Measurements from ENCODE around the gene SCYGR8. TPM values are rescaled to one million over a fixed set of nuclear protein-coding genes. Genes with fewer than 3 reads are reported as not detected.

Gene SCYGR8, protein sequence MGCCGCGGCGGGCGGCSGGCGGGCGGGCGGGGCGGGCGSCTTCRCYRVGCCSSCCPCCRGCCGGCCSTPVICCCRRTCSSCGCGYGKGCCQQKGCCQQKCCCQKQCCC
- not detected for total RNA-seq

DNA sequence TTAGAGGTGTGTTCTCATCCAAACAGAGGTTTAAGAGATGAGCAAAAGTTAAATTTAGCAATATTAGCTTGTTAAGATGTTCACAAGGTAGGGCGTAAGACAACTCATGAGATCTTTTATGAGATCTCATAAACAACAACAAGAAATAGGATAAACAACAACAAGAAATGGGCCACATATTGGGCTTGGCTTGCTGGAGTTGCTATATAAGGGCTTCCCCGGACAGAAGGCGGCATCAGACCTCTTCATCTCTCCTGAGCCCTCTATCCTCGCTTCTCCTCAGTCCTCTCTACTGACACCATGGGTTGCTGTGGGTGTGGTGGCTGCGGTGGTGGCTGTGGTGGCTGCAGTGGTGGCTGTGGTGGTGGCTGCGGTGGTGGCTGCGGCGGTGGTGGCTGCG is at the start of gene SCYGR8:
SCYGR8 (plus strand) TSS at position 301 of the 400 bp plus-strand sequence; CDS start at position 301, 0 bp downstream.
- no peaks in the 10 kb centered on the region for H3K9me3 ChIP-seq
- no peaks in the 10 kb centered on the region for H3K27me3 ChIP-seq
- TF ChIP-seq POLR2A (IDR thresholded peaks at IDR 0.05) = no peak
- TF ChIP-seq CTCF (IDR thresholded peaks at IDR 0.05) = no peak
- H3K4me3 ChIP-seq = no peak within 1 kb of the TSS
- no peaks in the 10 kb centered on the region for H3K36me3 ChIP-seq
- DNase-seq = no peak
- no peaks in the 10 kb centered on the region for H3K4me1 ChIP-seq
- no peak within 1 kb of the TSS for H3K27ac ChIP-seq

DNA sequence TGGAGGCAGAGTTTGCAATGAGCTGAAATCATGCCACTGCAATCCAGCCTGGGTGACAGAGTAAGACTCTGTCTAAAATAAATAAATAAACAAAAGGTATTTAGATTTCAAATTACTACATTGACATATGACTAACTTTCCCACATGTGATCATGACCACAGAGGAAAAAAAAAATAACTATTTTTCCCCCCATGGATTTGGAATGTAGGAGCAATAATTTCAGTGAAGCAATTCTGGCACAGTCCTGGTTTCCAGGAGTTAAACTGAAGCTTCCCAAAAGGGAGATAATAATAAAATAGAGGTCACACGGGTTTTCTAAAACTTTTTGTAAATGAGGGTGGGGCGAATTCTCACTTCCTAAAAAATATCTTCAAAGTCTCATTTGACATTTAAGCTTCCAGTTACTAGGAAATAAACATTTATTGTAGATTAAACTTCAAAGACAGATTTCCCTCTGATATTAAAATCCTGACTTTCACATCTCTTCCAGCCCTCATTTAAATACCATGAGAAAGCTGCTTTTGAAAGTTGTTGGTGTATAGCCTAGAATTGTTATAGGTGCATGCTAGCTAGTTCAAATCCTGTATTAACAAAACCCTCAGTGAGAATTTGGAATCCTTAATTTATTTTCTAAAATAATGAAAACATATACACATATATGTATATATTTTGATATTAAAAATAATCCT is 48.6 kb upstream of the SCYGR8 start:
- no peak for TF ChIP-seq CTCF (IDR thresholded peaks at IDR 0.05)
- no peak for TF ChIP-seq POLR2A (IDR thresholded peaks at IDR 0.05)
- no peaks in the 10 kb centered on the region for H3K4me1 ChIP-seq
- H3K36me3 ChIP-seq = no peaks in the 10 kb centered on the region
- H3K27ac ChIP-seq = no peak overlapping the region
- no peaks in the 10 kb centered on the region for H3K9me3 ChIP-seq
- DNase-seq = no peak
- no peaks in the 10 kb centered on the region for H3K27me3 ChIP-seq
- no peak overlapping the region for H3K4me3 ChIP-seq

DNA sequence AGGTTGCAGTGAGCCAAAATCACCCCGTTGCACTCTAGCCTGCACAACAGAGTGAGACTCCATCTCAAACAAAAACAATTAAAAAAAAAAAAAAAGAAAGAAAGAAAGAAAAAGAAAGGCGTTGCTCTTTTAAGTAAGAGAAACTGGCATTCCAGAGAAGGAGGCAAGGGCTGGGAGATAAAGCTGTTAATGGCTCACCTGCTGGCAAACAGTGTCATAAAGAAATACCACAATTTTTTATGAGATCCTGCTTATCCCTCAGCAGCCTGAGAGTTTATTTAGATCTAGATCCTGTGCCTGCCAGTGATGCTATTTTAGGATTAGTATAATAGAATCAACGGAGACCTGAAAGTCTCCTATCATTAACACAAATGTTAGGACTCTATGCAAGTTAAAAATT is 44.1 kb upstream of the SCYGR8 start:
- no peak overlapping the region for H3K4me3 ChIP-seq
- H3K9me3 ChIP-seq = no peaks in the 10 kb centered on the region
- peaks cover 0 to 12% (median 0%) of the 10 kb centered on the region in 4 donors for H3K4me1 ChIP-seq
- H3K36me3 ChIP-seq = no peaks in the 10 kb centered on the region
- no peak for DNase-seq
- no peaks in the 10 kb centered on the region for H3K27me3 ChIP-seq
- TF ChIP-seq POLR2A (IDR thresholded peaks at IDR 0.05) = no peak
- TF ChIP-seq CTCF (IDR thresholded peaks at IDR 0.05) = no peak
- no peak overlapping the region for H3K27ac ChIP-seq

DNA sequence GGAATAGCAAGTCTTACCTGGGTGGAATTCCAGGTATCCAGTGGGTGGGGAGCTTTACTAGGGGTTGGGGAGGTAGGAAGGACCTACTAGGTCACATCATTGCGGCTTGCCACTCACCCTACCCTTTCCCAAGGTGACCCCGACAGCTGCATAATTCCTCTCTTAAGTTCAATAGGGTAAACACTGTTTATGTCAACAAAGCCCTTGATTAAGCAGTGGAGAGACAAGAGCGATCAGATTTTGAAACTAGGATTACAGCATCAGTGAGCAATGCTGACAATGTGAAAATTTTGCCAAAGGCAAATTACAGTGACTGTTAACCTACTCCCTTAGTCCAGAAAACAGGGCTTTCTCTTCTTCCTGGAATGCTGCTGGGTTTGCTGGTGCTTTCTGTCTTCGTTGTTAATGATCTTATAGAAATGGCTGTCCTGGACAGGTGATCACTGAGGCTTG is 42.4 kb upstream of the SCYGR8 start:
- Histone ChIP-seq H3K27ac (peak overlapping the region in 1 of 4 donors; percentile 10), H3K27me3 (no peaks in the 10 kb centered on the region), H3K4me3 (no peak overlapping the region), H3K9me3 (no peaks in the 10 kb centered on the region), H3K36me3 (no peaks in the 10 kb centered on the region), H3K4me1 (peaks cover 0 to 21% (median 0%) of the 10 kb centered on the region in 4 donors)
- TF ChIP-seq POLR2A (IDR thresholded peaks at IDR 0.05) = no peak
- no peak for TF ChIP-seq CTCF (IDR thresholded peaks at IDR 0.05)
- DNase-seq = no peak

- Histone ChIP-seq H3K36me3 (no peaks in the 10 kb centered on the region), H3K27ac (no peak overlapping the region), H3K4me3 (no peak overlapping the region), H3K9me3 (no peaks in the 10 kb centered on the region), H3K27me3 (no peaks in the 10 kb centered on the region), H3K4me1 (peaks cover 0 to 21% (median 0%) of the 10 kb centered on the region in 4 donors)
- DNase-seq = no peak
- TF ChIP-seq CTCF (IDR thresholded peaks at IDR 0.05) = no peak
- TF ChIP-seq POLR2A (IDR thresholded peaks at IDR 0.05) = no peak
These were observed 41.7 kb upstream of the SCYGR8 start for GRCh38 chr2:227703961-227704360.

Measured in Peyer's patch (tissue), 4 donors.